ENCODE results near the gene SRCAP. TPM values are rescaled to one million over a fixed set of nuclear protein-coding genes. Genes with fewer than 3 reads are reported as not detected.

Gene SRCAP
- polyA plus RNA-seq, 1 of the 3 experiments (the other 2 are of a cell fraction): 5.6 TPM

DNA sequence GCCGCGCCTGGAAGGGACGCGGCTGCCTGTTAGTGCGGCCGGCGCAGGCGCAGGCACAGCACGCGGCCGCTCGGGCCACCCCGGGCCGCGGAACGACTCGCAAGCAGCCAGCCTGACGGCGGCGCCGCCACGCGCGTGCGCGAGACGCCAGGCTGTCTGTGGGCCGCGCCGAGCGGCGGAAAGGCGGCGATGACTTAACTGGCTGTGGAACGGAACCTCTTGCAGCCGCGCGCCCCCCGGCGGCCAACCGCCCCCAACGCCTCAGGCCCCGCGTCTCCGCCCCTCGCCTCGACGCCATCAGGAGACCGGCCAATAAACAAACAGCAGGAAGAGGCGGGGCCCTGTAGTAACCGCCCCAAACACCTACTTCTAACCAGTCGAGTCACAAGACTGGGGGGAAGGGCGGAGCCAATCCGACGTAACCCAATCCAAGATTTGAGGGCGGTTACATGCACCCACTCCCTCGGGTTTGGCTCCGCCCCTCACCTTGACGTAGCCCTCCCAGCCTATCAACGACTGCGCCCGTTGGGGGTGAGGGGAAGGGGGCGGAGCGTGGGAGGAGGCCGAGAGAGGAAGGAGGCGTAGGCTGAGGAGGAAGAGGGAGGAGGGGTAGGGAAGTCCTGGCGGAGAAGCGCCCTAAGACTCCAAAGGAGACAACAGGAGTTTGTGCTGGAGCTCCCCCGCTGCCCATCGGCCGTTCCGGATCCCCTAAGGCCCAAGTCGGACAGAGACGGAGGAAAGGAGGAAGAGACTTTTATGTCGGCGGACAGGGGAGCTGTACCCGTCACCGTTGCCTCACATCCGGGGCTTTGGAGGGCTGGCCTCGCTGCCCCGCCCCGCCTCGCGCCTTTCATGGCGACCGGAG, 40.9 kb upstream of the SRCAP start, which contains the start of gene FBRS:
Gene FBRS, plus strand, starts transcription at position 566 of the 865 bp plus-strand sequence. CDS start 1,088 bp downstream, outside the sequence.
- CTCF ChIA-PET: interaction anchor here (0.7 to 4.5 kb wide), 18 partner anchors 7 to 228 kb away, joined by 3 to 30 read pairs (median 5); partner anchors contain the start of genes DCTPP1, PRR14, SRCAP and ZNF688
- Histone ChIP-seq H3K4me2 (peak within 1 kb of the TSS; percentile 99), H3K27me3 (ENCODE audit: insufficient read depth) (no peaks in the 10 kb centered on the region), H3K9me2 (no peaks in the 10 kb centered on the region), H3K9ac (peak within 1 kb of the TSS; percentile 89), H3K4me1 (ENCODE audit: control insufficient read depth in 1 of 2, insufficient read depth in 2 of 2, low read depth in 1 of 2, low read length in 1 of 2) (peaks cover 9 to 27% of the 10 kb centered on the region in 2 experiments; a peak in 2 of 4 replicates), H3K27ac (ENCODE audit: low read depth in 2 of 2, low read length in 1 of 2) (peak within 1 kb of the TSS; percentile 99), H3K79me2 (ENCODE audit: insufficient read depth) (peaks cover 41% of the 10 kb centered on the region), H3K4me3 (ENCODE audit: low read depth in 2 of 2, low read length in 1 of 2) (peak within 1 kb of the TSS; percentile 87 to 91), H4K20me1 (ENCODE audit: insufficient read depth) (peaks cover 24% of the 10 kb centered on the region; the same call in 1 of the 2 replicates), H3F3A (replicated peaks; ENCODE audit: insufficient read depth) (peaks cover 18% of the 10 kb centered on the region), H3K9me3 (no peaks in the 10 kb centered on the region), H3K36me3 (replicated peaks in 1 of 2; ENCODE audit: control insufficient read depth in 1 of 2, insufficient read depth in 2 of 2, low read length in 1 of 2) (peaks cover 43 to 45% of the 10 kb centered on the region in 2 experiments), H2AFZ (ENCODE audit: low read depth) (peak within 1 kb of the TSS; percentile 75)
- POLR2A ChIA-PET: interaction anchor here (0.7 to 1.6 kb wide), 11 partner anchors 8 to 263 kb away, joined by 3 to 8 read pairs (median 4); partner anchors contain the start of genes DCTPP1, PHKG2, PRR14 and ZNF48
- DNase-seq: peak; percentile 96
- under 1% methylated on average over 35 of the region's 86 CpGs for WGBS (ENCODE audit: low lambda C conversion rate)
- no peak for TF ChIP-seq RCOR1 (IDR thresholded peaks at IDR 0.05; ENCODE audit: low read length)
- no peak for TF ChIP-seq TEAD4 (IDR thresholded peaks at IDR 0.05; ENCODE audit: borderline replicate concordance, insufficient read depth)
- TF ChIP-seq FOXM1 (IDR thresholded peaks at IDR 0.05; ENCODE audit: low read depth): no peak
- TF ChIP-seq, protein P1, sequence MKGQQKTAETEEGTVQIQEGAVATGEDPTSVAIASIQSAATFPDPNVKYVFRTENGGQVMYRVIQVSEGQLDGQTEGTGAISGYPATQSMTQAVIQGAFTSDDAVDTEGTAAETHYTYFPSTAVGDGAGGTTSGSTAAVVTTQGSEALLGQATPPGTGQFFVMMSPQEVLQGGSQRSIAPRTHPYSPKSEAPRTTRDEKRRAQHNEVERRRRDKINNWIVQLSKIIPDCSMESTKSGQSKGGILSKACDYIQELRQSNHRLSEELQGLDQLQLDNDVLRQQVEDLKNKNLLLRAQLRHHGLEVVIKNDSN (IDR thresholded peaks at IDR 0.05; ENCODE audit: borderline replicate concordance, low read depth): no peak
- peak; percentile 61 for TF ChIP-seq SMC3 (IDR thresholded peaks at IDR 0.05; ENCODE audit: low read depth, low read length)
- no peak for TF ChIP-seq EZH2phosphoT487 (IDR thresholded peaks at IDR 0.05; ENCODE audit: borderline replicate concordance, low read depth)
- peak; percentile 78 for TF ChIP-seq RFX5 (IDR thresholded peaks at IDR 0.05; ENCODE audit: low read length)
- peak; percentile 37 for TF ChIP-seq TAF1 (IDR thresholded peaks at IDR 0.05; ENCODE audit: borderline replicate concordance, low read depth, low read length)
- TF ChIP-seq GATA2 (CRISPR knock-in tag; IDR thresholded peaks at IDR 0.05): no peak
- TF ChIP-seq NRF1 (IDR thresholded peaks at IDR 0.05; ENCODE audit: low read depth, low read length): peak; percentile 97
- TF ChIP-seq EP300 (IDR thresholded peaks at IDR 0.05; ENCODE audit: borderline replicate concordance in 1 of 2, low read depth in 1 of 2, low read length in 1 of 2): no peak
- TF ChIP-seq GABPA (IDR thresholded peaks at IDR 0.05; ENCODE audit: low read depth): no peak; the same call in 1 of the 2 replicates
- TF ChIP-seq RAD21 (IDR thresholded peaks at IDR 0.05; ENCODE audit: low read length): peak; percentile 68
- TF ChIP-seq, protein P2, sequence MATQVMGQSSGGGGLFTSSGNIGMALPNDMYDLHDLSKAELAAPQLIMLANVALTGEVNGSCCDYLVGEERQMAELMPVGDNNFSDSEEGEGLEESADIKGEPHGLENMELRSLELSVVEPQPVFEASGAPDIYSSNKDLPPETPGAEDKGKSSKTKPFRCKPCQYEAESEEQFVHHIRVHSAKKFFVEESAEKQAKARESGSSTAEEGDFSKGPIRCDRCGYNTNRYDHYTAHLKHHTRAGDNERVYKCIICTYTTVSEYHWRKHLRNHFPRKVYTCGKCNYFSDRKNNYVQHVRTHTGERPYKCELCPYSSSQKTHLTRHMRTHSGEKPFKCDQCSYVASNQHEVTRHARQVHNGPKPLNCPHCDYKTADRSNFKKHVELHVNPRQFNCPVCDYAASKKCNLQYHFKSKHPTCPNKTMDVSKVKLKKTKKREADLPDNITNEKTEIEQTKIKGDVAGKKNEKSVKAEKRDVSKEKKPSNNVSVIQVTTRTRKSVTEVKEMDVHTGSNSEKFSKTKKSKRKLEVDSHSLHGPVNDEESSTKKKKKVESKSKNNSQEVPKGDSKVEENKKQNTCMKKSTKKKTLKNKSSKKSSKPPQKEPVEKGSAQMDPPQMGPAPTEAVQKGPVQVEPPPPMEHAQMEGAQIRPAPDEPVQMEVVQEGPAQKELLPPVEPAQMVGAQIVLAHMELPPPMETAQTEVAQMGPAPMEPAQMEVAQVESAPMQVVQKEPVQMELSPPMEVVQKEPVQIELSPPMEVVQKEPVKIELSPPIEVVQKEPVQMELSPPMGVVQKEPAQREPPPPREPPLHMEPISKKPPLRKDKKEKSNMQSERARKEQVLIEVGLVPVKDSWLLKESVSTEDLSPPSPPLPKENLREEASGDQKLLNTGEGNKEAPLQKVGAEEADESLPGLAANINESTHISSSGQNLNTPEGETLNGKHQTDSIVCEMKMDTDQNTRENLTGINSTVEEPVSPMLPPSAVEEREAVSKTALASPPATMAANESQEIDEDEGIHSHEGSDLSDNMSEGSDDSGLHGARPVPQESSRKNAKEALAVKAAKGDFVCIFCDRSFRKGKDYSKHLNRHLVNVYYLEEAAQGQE (IDR thresholded peaks at IDR 0.05; ENCODE audit: low read depth, low read length): no peak
- TF ChIP-seq, protein P3, sequence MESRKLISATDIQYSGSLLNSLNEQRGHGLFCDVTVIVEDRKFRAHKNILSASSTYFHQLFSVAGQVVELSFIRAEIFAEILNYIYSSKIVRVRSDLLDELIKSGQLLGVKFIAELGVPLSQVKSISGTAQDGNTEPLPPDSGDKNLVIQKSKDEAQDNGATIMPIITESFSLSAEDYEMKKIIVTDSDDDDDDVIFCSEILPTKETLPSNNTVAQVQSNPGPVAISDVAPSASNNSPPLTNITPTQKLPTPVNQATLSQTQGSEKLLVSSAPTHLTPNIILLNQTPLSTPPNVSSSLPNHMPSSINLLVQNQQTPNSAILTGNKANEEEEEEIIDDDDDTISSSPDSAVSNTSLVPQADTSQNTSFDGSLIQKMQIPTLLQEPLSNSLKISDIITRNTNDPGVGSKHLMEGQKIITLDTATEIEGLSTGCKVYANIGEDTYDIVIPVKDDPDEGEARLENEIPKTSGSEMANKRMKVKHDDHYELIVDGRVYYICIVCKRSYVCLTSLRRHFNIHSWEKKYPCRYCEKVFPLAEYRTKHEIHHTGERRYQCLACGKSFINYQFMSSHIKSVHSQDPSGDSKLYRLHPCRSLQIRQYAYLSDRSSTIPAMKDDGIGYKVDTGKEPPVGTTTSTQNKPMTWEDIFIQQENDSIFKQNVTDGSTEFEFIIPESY (IDR thresholded peaks at IDR 0.05; ENCODE audit: borderline replicate concordance, low read depth): no peak
- TF ChIP-seq, protein P4, sequence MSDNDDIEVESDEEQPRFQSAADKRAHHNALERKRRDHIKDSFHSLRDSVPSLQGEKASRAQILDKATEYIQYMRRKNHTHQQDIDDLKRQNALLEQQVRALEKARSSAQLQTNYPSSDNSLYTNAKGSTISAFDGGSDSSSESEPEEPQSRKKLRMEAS (IDR thresholded peaks at IDR 0.05; ENCODE audit: low read depth): peak; percentile 84
- 0 out of 2 replicates have a peak, but pooled peaks have one; percentile 11 for TF ChIP-seq TCF12 (IDR thresholded peaks at IDR 0.05)
- peak; percentile 96 for TF ChIP-seq MXI1 (IDR thresholded peaks at IDR 0.05; ENCODE audit: low read depth, low read length)
- no peak for TF ChIP-seq NFIC (IDR thresholded peaks at IDR 0.05; ENCODE audit: borderline replicate concordance)
- peak; percentile 42 for TF ChIP-seq ELF1 (IDR thresholded peaks at IDR 0.05)
- TF ChIP-seq, protein P5, sequence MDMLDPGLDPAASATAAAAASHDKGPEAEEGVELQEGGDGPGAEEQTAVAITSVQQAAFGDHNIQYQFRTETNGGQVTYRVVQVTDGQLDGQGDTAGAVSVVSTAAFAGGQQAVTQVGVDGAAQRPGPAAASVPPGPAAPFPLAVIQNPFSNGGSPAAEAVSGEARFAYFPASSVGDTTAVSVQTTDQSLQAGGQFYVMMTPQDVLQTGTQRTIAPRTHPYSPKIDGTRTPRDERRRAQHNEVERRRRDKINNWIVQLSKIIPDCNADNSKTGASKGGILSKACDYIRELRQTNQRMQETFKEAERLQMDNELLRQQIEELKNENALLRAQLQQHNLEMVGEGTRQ (IDR thresholded peaks at IDR 0.05; ENCODE audit: borderline replicate concordance, low read depth, low read length): no peak
- TF ChIP-seq, protein P6, sequence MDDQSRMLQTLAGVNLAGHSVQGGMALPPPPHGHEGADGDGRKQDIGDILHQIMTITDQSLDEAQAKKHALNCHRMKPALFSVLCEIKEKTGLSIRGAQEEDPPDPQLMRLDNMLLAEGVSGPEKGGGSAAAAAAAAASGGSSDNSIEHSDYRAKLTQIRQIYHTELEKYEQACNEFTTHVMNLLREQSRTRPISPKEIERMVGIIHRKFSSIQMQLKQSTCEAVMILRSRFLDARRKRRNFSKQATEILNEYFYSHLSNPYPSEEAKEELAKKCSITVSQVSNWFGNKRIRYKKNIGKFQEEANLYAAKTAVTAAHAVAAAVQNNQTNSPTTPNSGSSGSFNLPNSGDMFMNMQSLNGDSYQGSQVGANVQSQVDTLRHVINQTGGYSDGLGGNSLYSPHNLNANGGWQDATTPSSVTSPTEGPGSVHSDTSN (IDR thresholded peaks at IDR 0.05): peak; percentile 46
- peak; percentile 54 for TF ChIP-seq CHD2 (IDR thresholded peaks at IDR 0.05; ENCODE audit: low read length, partially characterized antibody)
